Spleen (tissue), 11 donors: ENCODE data around the gene ADAMTS12. TPM values are rescaled to one million over a fixed set of nuclear protein-coding genes. Genes with fewer than 3 reads are reported as not detected.

Source experiments
- DNase-seq: peaks from one replicate; pipeline ENCODE4 v3.0.0-alpha.2; 2020
- H3K27ac ChIP-seq, 8 donors: fragments of 200-600 bp; sonication (generic) in 7 of 8; 1 replicate in 4 of 8; 2 replicates in 4 of 8; pipeline versions ENCODE4 v1.5.0 to v1.8.0; 2016 to 2021; ENCODE audit warnings: inconsistent platforms in 4 of 8, mild to moderate bottlenecking in 4 of 8, moderate library complexity in 1 of 8
- H3K27me3 ChIP-seq, 7 donors: fragments of 200-600 bp; sonication (generic) in 6 of 7; replicated peaks in 1 of 7; 1 replicate in 4 of 7; 2 replicates in 3 of 7; pipeline versions ENCODE4 v1.5.0 to v1.8.0; 2016 to 2021; ENCODE audit warnings: inconsistent platforms in 3 of 7, mild to moderate bottlenecking in 1 of 7
- H3K36me3 ChIP-seq, 6 donors: fragments of 200-600 bp; sonication (generic) in 5 of 6; 1 replicate in 4 of 6; 2 replicates in 2 of 6; pipeline versions ENCODE4 v1.5.0 to v1.8.0; 2016 to 2021; ENCODE audit warnings: inconsistent platforms in 2 of 6
- H3K4me1 ChIP-seq, 6 donors: fragments of 200-600 bp; sonication (generic) in 5 of 6; 1 replicate in 3 of 6; 2 replicates in 3 of 6; pipeline versions ENCODE4 v1.5.0 to v1.8.0; 2016 to 2021; ENCODE audit warnings: inconsistent platforms in 3 of 6
- H3K4me3 ChIP-seq, 8 donors: fragments of 200-600 bp; sonication (generic) in 7 of 8; 1 replicate in 4 of 8; 2 replicates in 4 of 8; pipeline versions ENCODE4 v1.5.0 to v1.8.0; 2016 to 2021; ENCODE audit warnings: inconsistent platforms in 4 of 8, mild to moderate bottlenecking in 4 of 8, moderate library complexity in 2 of 8
- H3K9me3 ChIP-seq, 8 donors: fragments of 200-600 bp; sonication (generic) in 7 of 8; 1 replicate in 4 of 8; 2 replicates in 4 of 8; pipeline versions ENCODE4 v1.5.0 to v1.8.0; 2016 to 2021; ENCODE audit warnings: inconsistent platforms in 4 of 8
- POLR2A ChIP-seq, 3 donors: fragments of 450-650 bp; IDR thresholded peaks; one replicate each; pipeline ENCODE4 v1.5.1; 2017; ENCODE audit warnings: antibody characterized with exemption in 3 of 3, mild to moderate bottlenecking in 1 of 3
- POLR2AphosphoS5 ChIP-seq, 3 donors: sonication (generic); formaldehyde crosslinking; IDR thresholded peaks; one replicate each; pipeline ENCODE4 v1.5.1; 2017; ENCODE audit warnings: antibody characterized with exemption in 3 of 3
- WGBS, 5 donors: extraction: QIAGEN DNeasy Blood & Tissue Kit in 3 of 5; methylation state at CpG; one replicate each; pipeline versions ENCODE4 v1.1.5 to v1.1.7; 2013 to 2018; 5-methylcytosine and 5-hydroxymethylcytosine counted together
- intact Hi-C: fragments of 100-400 bp; cut with DNase I; formaldehyde crosslinking; loops from one replicate; pipeline ENCODE4 v1.15.0; 2023; ENCODE audit warnings: low total_unique reads
- polyA plus RNA-seq, 3 donors: library from polyadenylated mRNA; stranded (reverse); fragments of 200-250 nt; gene quantifications; one replicate each; pipeline ENCODE4 v1.2.1, GENCODE V29; 2013
- total RNA-seq, 7 donors: library from RNA; depleted of rRNA in 3 of 7; stranded (reverse); fragments of >200 nt in 3 of 7; fragmentation: NEBNext Ultra II Directional in 4 of 7; extraction: Animal tissue kit (Norgen Biotek cat#: 25700) in 4 of 7; gene quantifications; one replicate each; pipeline versions ENCODE4 v1.1.0 to v1.2.1, GENCODE V29; 2016 to 2021
- TF ChIP-seq, protein P1 (sequence below), 11 experiments: fragments of 200-600 bp in 7 of 11; fragments of 450-650 bp in 4 of 11; sonication (generic) in 4 of 11; IDR thresholded peaks in 8 of 11; conservative IDR thresholded peaks in 3 of 11; 1 replicate in 7 of 11; 2 replicates in 4 of 11; pipeline versions ENCODE4 v1.4.0 to v1.8.0; 2016 to 2021; ENCODE audit warnings: antibody characterized with exemption in 11 of 11, inconsistent platforms in 4 of 11, mild to moderate bottlenecking in 1 of 11
- donor health status: healthy with polysubstance abuse.
- donor health status: DM: no; HTN: no; CAD: no; lungs with moderate emphysema.
- donor health status: DM: no; HTN: no; CAD: no.
- donor health status: Bipolar disorder and iron deficiency.
- donor health status: healthy.
- donor health status: DM: no; HTN: no; CAD: no.
- donor health status: DM: yes; HTN: yes; CAD: no.

Gene ADAMTS12
- total and polyA plus RNA-seq, 10 donors, result 0.07 to 4.3 (median 1.4) TPM

DNA sequence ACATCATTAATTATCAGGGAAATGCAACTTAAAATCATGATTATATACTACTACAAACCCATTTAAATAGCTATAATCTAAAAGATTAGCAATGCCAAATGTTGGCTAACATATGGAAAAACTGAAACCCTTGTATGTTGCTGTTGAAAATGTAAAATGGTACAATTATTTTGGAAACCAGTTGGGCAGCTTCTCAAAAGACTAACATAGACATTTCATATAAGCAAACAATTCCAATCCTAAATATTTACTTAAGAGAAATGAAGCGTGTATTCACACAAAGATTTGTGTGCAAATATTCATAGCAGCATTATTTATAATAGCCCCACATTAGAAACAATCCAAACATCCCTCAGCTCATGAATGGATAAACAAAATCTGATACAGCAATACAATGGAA is 106.2 kb downstream of the ADAMTS12 start:
- intact Hi-C loops, result no loop called here
- H3K4me3 ChIP-seq, result no peak overlapping the region
- no peak for DNase-seq
- TF ChIP-seq POLR2AphosphoS5 (IDR thresholded peaks at IDR 0.05) (no peak), POLR2A (IDR thresholded peaks at IDR 0.05) (no peak)
- TF ChIP-seq, protein P1, sequence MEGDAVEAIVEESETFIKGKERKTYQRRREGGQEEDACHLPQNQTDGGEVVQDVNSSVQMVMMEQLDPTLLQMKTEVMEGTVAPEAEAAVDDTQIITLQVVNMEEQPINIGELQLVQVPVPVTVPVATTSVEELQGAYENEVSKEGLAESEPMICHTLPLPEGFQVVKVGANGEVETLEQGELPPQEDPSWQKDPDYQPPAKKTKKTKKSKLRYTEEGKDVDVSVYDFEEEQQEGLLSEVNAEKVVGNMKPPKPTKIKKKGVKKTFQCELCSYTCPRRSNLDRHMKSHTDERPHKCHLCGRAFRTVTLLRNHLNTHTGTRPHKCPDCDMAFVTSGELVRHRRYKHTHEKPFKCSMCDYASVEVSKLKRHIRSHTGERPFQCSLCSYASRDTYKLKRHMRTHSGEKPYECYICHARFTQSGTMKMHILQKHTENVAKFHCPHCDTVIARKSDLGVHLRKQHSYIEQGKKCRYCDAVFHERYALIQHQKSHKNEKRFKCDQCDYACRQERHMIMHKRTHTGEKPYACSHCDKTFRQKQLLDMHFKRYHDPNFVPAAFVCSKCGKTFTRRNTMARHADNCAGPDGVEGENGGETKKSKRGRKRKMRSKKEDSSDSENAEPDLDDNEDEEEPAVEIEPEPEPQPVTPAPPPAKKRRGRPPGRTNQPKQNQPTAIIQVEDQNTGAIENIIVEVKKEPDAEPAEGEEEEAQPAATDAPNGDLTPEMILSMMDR (IDR thresholded peaks at IDR 0.05 in 8 of 11, conservative IDR thresholded peaks at IDR 0.05 in 3 of 11), result no peak
- 83 to 97% (median 89%) methylated on average over 1 of the region's 1 CpG for WGBS, 5 donors
- no peaks in the 10 kb centered on the region for H3K4me1 ChIP-seq
- no peak overlapping the region for H3K27ac ChIP-seq
- H3K36me3 ChIP-seq, result no peaks in the 10 kb centered on the region
- no peaks in the 10 kb centered on the region for H3K27me3 ChIP-seq
- H3K9me3 ChIP-seq, result peaks cover 0 to 26% (median 13%) of the 10 kb centered on the region in 8 donors

- Histone ChIP-seq H3K4me3 (no peak overlapping the region), H3K9me3 (peaks cover 0 to 35% (median 21%) of the 10 kb centered on the region in 8 donors), H3K27ac (no peak overlapping the region), H3K27me3 (no peaks in the 10 kb centered on the region), H3K36me3 (no peaks in the 10 kb centered on the region), H3K4me1 (no peaks in the 10 kb centered on the region)
- intact Hi-C loops, result no loop called here
- no peak for DNase-seq
- TF ChIP-seq, protein P1 (IDR thresholded peaks at IDR 0.05 in 8 of 11, conservative IDR thresholded peaks at IDR 0.05 in 3 of 11), result no peak
- TF ChIP-seq POLR2A (IDR thresholded peaks at IDR 0.05), result no peak
Observed at GRCh38 chr5:33781286-33781685, 110.5 kb downstream of the ADAMTS12 start.

GRCh38 chr5:33776151-33776660 is 115.6 kb downstream of the ADAMTS12 start:
- 83 to 95% (median 92%) methylated on average over 2 of the region's 2 CpGs for WGBS, 5 donors
- H3K27me3 ChIP-seq, result no peaks in the 10 kb centered on the region
- no peak overlapping the region for H3K27ac ChIP-seq
- H3K9me3 ChIP-seq, result peaks cover 0 to 13% (median 7%) of the 10 kb centered on the region in 8 donors
- TF ChIP-seq, protein P1 (IDR thresholded peaks at IDR 0.05 in 8 of 11, conservative IDR thresholded peaks at IDR 0.05 in 3 of 11), result no peak
- TF ChIP-seq POLR2A (IDR thresholded peaks at IDR 0.05), result no peak
- no peak for TF ChIP-seq POLR2AphosphoS5 (IDR thresholded peaks at IDR 0.05)
- DNase-seq, result no peak
- H3K36me3 ChIP-seq, result no peaks in the 10 kb centered on the region
- H3K4me1 ChIP-seq, result no peaks in the 10 kb centered on the region
- no peak overlapping the region for H3K4me3 ChIP-seq
- intact Hi-C loops, result no loop called here

- no peak for DNase-seq
- 68 to 90% (median 80%) methylated on average over 1 of the region's 1 CpG for WGBS, 5 donors
- no peak for TF ChIP-seq POLR2AphosphoS5 (IDR thresholded peaks at IDR 0.05)
- TF ChIP-seq, protein P1 (IDR thresholded peaks at IDR 0.05 in 8 of 11, conservative IDR thresholded peaks at IDR 0.05 in 3 of 11), result no peak
- no peak for TF ChIP-seq POLR2A (IDR thresholded peaks at IDR 0.05)
Observed at GRCh38 chr5:33774341-33774740, 117.4 kb downstream of the ADAMTS12 start.

More at GRCh38 chr5:33774341-33774740, 117.4 kb downstream of the ADAMTS12 start:
- Histone ChIP-seq H3K9me3 (peaks cover 0 to 13% (median 7%) of the 10 kb centered on the region in 8 donors), H3K27me3 (no peaks in the 10 kb centered on the region), H3K4me1 (no peaks in the 10 kb centered on the region), H3K36me3 (no peaks in the 10 kb centered on the region), H3K4me3 (no peak overlapping the region), H3K27ac (no peak overlapping the region)
- intact Hi-C loops, result no loop called here
